ENCODE data around the gene LUZP2.

LUZP2 gene

GRCh38 chr11:24808173-24808572, 311.3 kb downstream of the LUZP2 start:
- Histone ChIP-seq H3K4me3 (no peak overlapping the region), H3K9me3 (replicated peaks in 1 of 11) (peaks cover 0 to 11% (median 9%) of the 10 kb centered on the region in 11 experiments; a peak in 10 of 22 replicates), H3K4me2 (no peak overlapping the region), H3K9ac (no peak overlapping the region), H3K36me3 (no peaks in the 10 kb centered on the region), H3K27ac (no peak overlapping the region), H3K27me3 (no peaks in the 10 kb centered on the region), H4K20me1 (no peaks in the 10 kb centered on the region), H3K4me1 (no peaks in the 10 kb centered on the region)
- TF ChIP-seq Cebpa-rat (IDR thresholded peaks at IDR 0.05), result no peak

GRCh38 chr11:24819006-24819405, 322.2 kb downstream of the LUZP2 start:
- no peak for TF ChIP-seq Cebpa-rat (IDR thresholded peaks at IDR 0.05)
- Histone ChIP-seq H4K20me1 (no peaks in the 10 kb centered on the region), H3K27me3 (no peaks in the 10 kb centered on the region)

GRCh38 chr11:24819863-24820434, 323.1 kb downstream of the LUZP2 start:
- no peaks in the 10 kb centered on the region for H4K20me1 ChIP-seq
- H3K4me2 ChIP-seq, result peak overlapping the region in 2 of 11 experiments; percentile 39 to 57; a peak in 3 of 22 replicates
- no peaks in the 10 kb centered on the region for H3K9me3 ChIP-seq (replicated peaks in 1 of 11)
- no peak overlapping the region for H3K9ac ChIP-seq
- peaks cover 0 to 30% (median 0%) of the 10 kb centered on the region in 10 experiments; a peak in 6 of 20 replicates for H3K4me1 ChIP-seq
- H3K4me3 ChIP-seq, result no peak overlapping the region
- 0 out of 22 replicates have a peak overlapping the region, but pooled peaks of 1 of the 11 experiments have one; percentile 17 for H3K27ac ChIP-seq
- no peaks in the 10 kb centered on the region for H3K27me3 ChIP-seq
- H3K36me3 ChIP-seq, result no peaks in the 10 kb centered on the region
- no peak for TF ChIP-seq Cebpa-rat (IDR thresholded peaks at IDR 0.05)

More at GRCh38 chr11:24819006-24819405, 322.2 kb downstream of the LUZP2 start:
- H3K9me3 ChIP-seq (replicated peaks in 1 of 11), result no peaks in the 10 kb centered on the region
- H3K9ac ChIP-seq, result no peak overlapping the region
- peak overlapping the region in 2 of 11 experiments; percentile 32 to 49; a peak in 2 of 22 replicates for H3K27ac ChIP-seq
- H3K36me3 ChIP-seq, result no peaks in the 10 kb centered on the region
- no peak overlapping the region for H3K4me3 ChIP-seq
- H3K4me2 ChIP-seq, result peak overlapping the region in 4 of 11 experiments; percentile 13 to 61 (median 48); a peak in 6 of 22 replicates
- peaks cover 0 to 30% (median 0%) of the 10 kb centered on the region in 10 experiments; a peak in 6 of 20 replicates for H3K4me1 ChIP-seq

DNA sequence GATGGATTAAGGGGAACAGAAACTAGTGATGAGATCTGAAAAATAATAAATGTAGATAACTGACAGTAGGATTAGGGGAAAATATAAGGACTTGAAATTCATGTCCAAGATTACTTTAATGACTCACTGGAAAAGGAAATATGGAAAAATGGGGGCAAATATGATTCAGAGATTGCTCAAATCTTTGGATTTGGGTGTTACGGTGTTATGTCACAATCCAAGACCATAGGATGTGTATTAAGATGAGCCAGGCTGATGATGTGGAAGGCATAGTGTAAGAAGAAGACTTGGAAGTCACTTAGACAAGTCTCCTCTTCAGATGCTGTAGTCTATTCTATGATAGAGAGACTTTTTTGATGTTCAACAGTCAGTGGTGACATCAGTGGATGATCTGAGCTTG, 323.7 kb downstream of the LUZP2 start:
- Histone ChIP-seq H3K9me3 (replicated peaks in 1 of 11) (no peaks in the 10 kb centered on the region), H3K27me3 (no peaks in the 10 kb centered on the region), H3K4me3 (no peak overlapping the region), H3K27ac (no peak overlapping the region), H3K36me3 (no peaks in the 10 kb centered on the region), H3K9ac (no peak overlapping the region), H3K4me2 (peak overlapping the region in 2 of 11 experiments; percentile 39 to 57; a peak in 3 of 22 replicates), H3K4me1 (peaks cover 0 to 30% (median 0%) of the 10 kb centered on the region in 10 experiments; a peak in 6 of 20 replicates), H4K20me1 (no peaks in the 10 kb centered on the region)
- no peak for TF ChIP-seq Cebpa-rat (IDR thresholded peaks at IDR 0.05)

- no peak overlapping the region for H3K4me3 ChIP-seq
- H3K4me2 ChIP-seq, result peak overlapping the region in 5 of 11 experiments; percentile 7 to 57 (median 34); a peak in 7 of 22 replicates
- TF ChIP-seq Cebpa-rat (IDR thresholded peaks at IDR 0.05), result no peak
- H3K9ac ChIP-seq, result no peak overlapping the region
- no peaks in the 10 kb centered on the region for H4K20me1 ChIP-seq
- peak overlapping the region in 1 of 11 experiments; percentile 23; a peak in 1 of 22 replicates for H3K27ac ChIP-seq
- H3K4me1 ChIP-seq, result peaks cover 0 to 15% (median 8%) of the 10 kb centered on the region in 10 experiments; a peak in 9 of 20 replicates
- no peaks in the 10 kb centered on the region for H3K36me3 ChIP-seq
- H3K27me3 ChIP-seq, result no peaks in the 10 kb centered on the region
- H3K9me3 ChIP-seq (replicated peaks in 1 of 11), result no peaks in the 10 kb centered on the region
Measured at GRCh38 chr11:24828938-24829605, 332.2 kb downstream of the LUZP2 start.

GRCh38 chr11:24833573-24833972, 336.7 kb downstream of the LUZP2 start:
- no peak overlapping the region for H3K27ac ChIP-seq
- no peaks in the 10 kb centered on the region for H4K20me1 ChIP-seq
- H3K9me3 ChIP-seq (replicated peaks in 1 of 11), result no peaks in the 10 kb centered on the region
- TF ChIP-seq Cebpa-rat (IDR thresholded peaks at IDR 0.05), result no peak
- no peaks in the 10 kb centered on the region for H3K36me3 ChIP-seq
- H3K9ac ChIP-seq, result no peak overlapping the region
- no peak overlapping the region for H3K4me2 ChIP-seq
- peaks cover 0 to 12% (median 7%) of the 10 kb centered on the region in 10 experiments; a peak in 9 of 20 replicates for H3K4me1 ChIP-seq
- H3K4me3 ChIP-seq, result no peak overlapping the region
- H3K27me3 ChIP-seq, result no peaks in the 10 kb centered on the region

- Histone ChIP-seq H3K4me1 (no peaks in the 10 kb centered on the region), H3K4me2 (no peak overlapping the region)
Measured at GRCh38 chr11:24837112-24837511, 340.3 kb downstream of the LUZP2 start.

GRCh38 chr11:24842308-24842707, 345.5 kb downstream of the LUZP2 start:
- H3K36me3 ChIP-seq, result no peaks in the 10 kb centered on the region
- H3K27ac ChIP-seq, result no peak overlapping the region
- no peaks in the 10 kb centered on the region for H3K4me1 ChIP-seq
- no peak overlapping the region for H3K4me2 ChIP-seq
- H3K4me3 ChIP-seq, result no peak overlapping the region
- TF ChIP-seq Cebpa-rat (IDR thresholded peaks at IDR 0.05), result no peak
- no peaks in the 10 kb centered on the region for H3K27me3 ChIP-seq
- H3K9ac ChIP-seq, result no peak overlapping the region
- H4K20me1 ChIP-seq, result no peaks in the 10 kb centered on the region
- peaks cover 0 to 19% (median 0%) of the 10 kb centered on the region in 11 experiments; a peak in 5 of 22 replicates for H3K9me3 ChIP-seq (replicated peaks in 1 of 11)

More at GRCh38 chr11:24837112-24837511, 340.3 kb downstream of the LUZP2 start:
- Histone ChIP-seq H3K9ac (no peak overlapping the region), H3K36me3 (no peaks in the 10 kb centered on the region), H3K27ac (no peak overlapping the region), H3K27me3 (no peaks in the 10 kb centered on the region), H3K4me3 (no peak overlapping the region), H4K20me1 (no peaks in the 10 kb centered on the region), H3K9me3 (replicated peaks in 1 of 11) (no peaks in the 10 kb centered on the region)
- no peak for TF ChIP-seq Cebpa-rat (IDR thresholded peaks at IDR 0.05)

DNA sequence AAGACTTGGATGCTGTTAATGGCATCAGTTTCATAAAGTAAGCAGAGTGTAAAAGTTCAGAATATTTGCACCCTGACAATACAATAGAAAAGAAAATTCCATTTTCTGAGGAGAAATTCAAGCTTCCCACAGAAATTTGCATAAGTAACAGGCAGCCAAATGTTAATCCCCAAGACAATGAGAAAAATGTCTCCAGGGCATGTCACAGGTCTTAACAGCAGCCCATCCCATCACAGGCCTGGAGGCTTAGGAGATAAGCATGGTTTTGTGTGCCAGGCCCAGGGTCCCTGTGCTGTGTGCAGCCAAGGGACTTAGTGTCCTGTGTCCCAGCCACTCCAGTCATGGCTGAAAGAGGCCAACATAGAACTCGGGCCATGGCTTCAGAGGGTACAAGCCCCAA, 347.6 kb downstream of the LUZP2 start:
- no peak for TF ChIP-seq Cebpa-rat (IDR thresholded peaks at IDR 0.05)
- Histone ChIP-seq H4K20me1 (no peaks in the 10 kb centered on the region), H3K4me2 (no peak overlapping the region), H3K27ac (no peak overlapping the region), H3K9ac (no peak overlapping the region), H3K9me3 (replicated peaks in 1 of 11) (peaks cover 0 to 19% (median 0%) of the 10 kb centered on the region in 11 experiments; a peak in 5 of 22 replicates), H3K4me3 (no peak overlapping the region), H3K4me1 (no peaks in the 10 kb centered on the region), H3K36me3 (no peaks in the 10 kb centered on the region), H3K27me3 (no peaks in the 10 kb centered on the region)

Measured in BLaER1 treated with 17β-estradiol and CSF1 and Interleukin-3, amounts not matched to agents 10 nM and 100 nM (cell line).